OCI-LY7 (cell line): ENCODE results near the gene LGI1. TPM values are rescaled to one million over a fixed set of nuclear protein-coding genes. Genes with fewer than 3 reads are reported as not detected.

Experiments used
- BruUV-seq: library from RNA; stranded (reverse); fragments of 400-500 nt; replicated peaks from 2 replicates; lab custom pipeline; 2021; lab: Mats Ljungman, UMichigan
- CTCF ChIA-PET: fragments of 300-600 bp; sonication (Branson Sonifier 250); formaldehyde crosslinking; loops from one replicate; lab custom pipeline; 2022; ENCODE audit warnings: antibody characterized with exemption; ENCODE audit not compliant: unreplicated experiment; lab: Charles Lee
- POLR2A ChIA-PET: fragments of 300-600 bp; sonication (Branson Sonifier 250); formaldehyde crosslinking; loops from one replicate; lab custom pipeline; 2022; ENCODE audit warnings: antibody characterized with exemption; lab: Charles Lee
- DNase-seq: peaks from one replicate; pipeline ENCODE4 v3.0.0-alpha.2; 2015; ENCODE audit warnings: low spot score
- H2AFZ ChIP-seq: fragments of 200-600 bp; sonication (generic), shearing (Covaris generic); 2 replicates; pipeline ENCODE4 v1.6.1; 2014; ENCODE audit warnings: mild to moderate bottlenecking, antibody characterized with exemption, low read length, moderate library complexity
- H3K27ac ChIP-seq: fragments of 200-600 bp; sonication (generic); 2 replicates; pipeline ENCODE4 v1.5.1; 2014; ENCODE audit warnings: mixed run types, low read depth, mild to moderate bottlenecking, moderate library complexity, low read length, inconsistent platforms; ENCODE audit not compliant: poor library complexity, severe bottlenecking
- H3K36me3 ChIP-seq: fragments of 200-600 bp; sonication (generic); 2 replicates; pipeline ENCODE4 v1.6.1; 2014; ENCODE audit warnings: mild to moderate bottlenecking, antibody characterized with exemption, low read length, moderate library complexity, mixed read lengths; ENCODE audit not compliant: insufficient read depth
- H3K4me1 ChIP-seq: fragments of 200-600 bp; sonication (generic); 2 replicates; pipeline ENCODE4 v1.5.1; 2014; ENCODE audit warnings: mild to moderate bottlenecking, low read length; ENCODE audit not compliant: insufficient read depth, poor library complexity, severe bottlenecking
- H3K4me2 ChIP-seq: fragments of 200-600 bp; sonication (generic); 2 replicates; pipeline ENCODE4 v1.6.1; 2014; ENCODE audit warnings: mild to moderate bottlenecking, low read length
- H3K4me3 ChIP-seq: fragments of 200-600 bp; sonication (generic); 2 replicates; pipeline ENCODE4 v1.5.1; 2014; ENCODE audit warnings: mild to moderate bottlenecking, low read depth, low read length; ENCODE audit not compliant: poor library complexity, severe bottlenecking
- H3K79me2 ChIP-seq: fragments of 200-600 bp; sonication (generic); 2 replicates; pipeline ENCODE4 v1.6.1; 2016; ENCODE audit warnings: low read depth, mild to moderate bottlenecking, low read length, moderate library complexity, mixed read lengths; ENCODE audit not compliant: insufficient read depth
- H3K9me2 ChIP-seq: fragments of 200-600 bp; sonication (generic); 2 replicates; pipeline ENCODE4 v1.6.1; 2016; ENCODE audit warnings: mild to moderate bottlenecking, low read length, mixed read lengths; ENCODE audit not compliant: insufficient read depth
- H3K9me3 ChIP-seq: fragments of 200-600 bp; sonication (generic); 2 replicates; pipeline ENCODE4 v1.6.1; 2014; ENCODE audit warnings: mild to moderate bottlenecking, mixed run types, low read length, mixed read lengths
- H4K20me1 ChIP-seq: fragments of 200-600 bp; sonication (generic); 2 replicates; pipeline ENCODE4 v1.6.1; 2014; ENCODE audit warnings: mild to moderate bottlenecking, antibody characterized with exemption, low read length, moderate library complexity, mixed read lengths; ENCODE audit not compliant: insufficient read depth
- CTCF ChIP-seq: fragments of 200-600 bp; sonication (generic); conservative IDR thresholded peaks from 2 replicates; pipeline ENCODE4 v1.5.1; 2014; ENCODE audit warnings: mild to moderate bottlenecking, antibody characterized with exemption, low read length, moderate library complexity, mixed read lengths
- EZH2phosphoT487 ChIP-seq: fragments of 200-600 bp; sonication (generic); IDR thresholded peaks from 2 replicates; pipeline ENCODE4 v1.6.1; 2018; ENCODE audit warnings: low read depth, borderline replicate concordance, mild to moderate bottlenecking, mixed run types, antibody characterized with exemption, low read length, moderate library complexity, mixed read lengths
- intact Hi-C: fragments of 100-400 bp; cut with micrococcal nuclease; formaldehyde crosslinking; loops from one replicate; pipeline ENCODE4 v1.10.0; 2022; ENCODE audit not compliant: unreplicated experiment
- total RNA-seq, 2 experiments: library from RNA; depleted of rRNA in 1 of 2; stranded (reverse); fragments of >200 nt in 1 of 2; shearing (Covaris generic) in 1 of 2; gene quantifications; 2 replicates each; pipeline ENCODE4 v1.2.3, GENCODE V29; 2014 to 2022

Gene LGI1
- total RNA-seq, 2 experiments from 2014 or later = 0.41 TPM; not detected in 1

DNA sequence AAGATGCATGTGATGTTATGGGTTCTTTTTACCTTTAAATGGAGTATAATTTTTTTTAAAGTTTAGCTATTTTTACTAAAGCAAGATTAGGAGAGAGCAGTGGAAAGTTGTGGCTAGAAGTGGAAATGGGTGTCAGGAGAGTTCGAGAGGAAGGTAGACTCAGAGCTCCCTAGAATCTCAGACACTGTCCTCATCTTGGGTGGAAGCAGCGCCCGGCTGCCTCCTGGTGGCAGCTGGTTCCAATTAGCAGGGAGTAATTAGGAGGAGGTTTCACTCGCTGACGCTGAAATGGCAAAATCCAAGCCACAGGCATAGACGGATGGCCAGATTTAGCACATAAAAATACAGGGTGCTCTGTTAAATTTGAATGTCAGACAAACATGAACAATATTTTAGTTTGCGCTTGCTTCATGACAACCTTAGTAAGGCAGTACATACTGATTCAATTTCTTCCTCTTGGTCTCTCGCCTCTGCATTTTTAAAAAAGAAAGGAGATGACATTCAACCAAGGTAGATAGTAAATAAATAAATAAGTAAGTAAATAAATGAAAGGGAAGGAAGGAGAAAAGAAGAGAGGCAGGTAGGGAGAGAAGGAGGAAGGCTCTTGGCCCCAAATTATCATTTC, 58.5 kb downstream of the LGI1 start:
- POLR2A ChIA-PET = no interaction called here
- no TSS peak for BruUV-seq

GRCh38 chr10:93818086-93818485, 60.4 kb downstream of the LGI1 start:
- ChIA-PET POLR2A (interaction anchor here (0.6 kb wide), 1 partner anchor 382 kb away, joined by 5 read pairs; no protein-coding TSS in a partner anchor), CTCF (no interaction called here)
- Histone ChIP-seq H2AFZ (no peak overlapping the region), H3K4me2 (no peak overlapping the region), H3K4me3 (no peak overlapping the region), H3K4me1 (no peaks in the 10 kb centered on the region), H3K36me3 (no peaks in the 10 kb centered on the region), H3K79me2 (no peaks in the 10 kb centered on the region), H4K20me1 (no peaks in the 10 kb centered on the region), H3K9me3 (no peaks in the 10 kb centered on the region; the same call in 1 of the 2 replicates), H3K9me2 (no peaks in the 10 kb centered on the region), H3K27ac (no peak overlapping the region)
- no peak for TF ChIP-seq EZH2phosphoT487
- no peak for TF ChIP-seq CTCF
- intact Hi-C loops = loop anchor here (5.0 to 10.0 kb wide), 3 partner anchors 71 to 624 kb away; no protein-coding TSS in a partner anchor
- no peak for DNase-seq
- no TSS peak for BruUV-seq

More for the DNA sequence above, 58.5 kb downstream of the LGI1 start:
- H2AFZ ChIP-seq = no peak overlapping the region
- H3K4me2 ChIP-seq = no peak overlapping the region
- no peaks in the 10 kb centered on the region for H3K4me1 ChIP-seq
- no peaks in the 10 kb centered on the region for H4K20me1 ChIP-seq
- H3K9me2 ChIP-seq = no peaks in the 10 kb centered on the region
- H3K4me3 ChIP-seq = no peak overlapping the region
- H3K79me2 ChIP-seq = no peaks in the 10 kb centered on the region
- intact Hi-C loops = loop anchor here (1.0 to 10.0 kb wide), 4 partner anchors 69 to 626 kb away; partner anchors contain the start of gene FRA10AC1
- H3K9me3 ChIP-seq = no peaks in the 10 kb centered on the region; the same call in 1 of the 2 replicates
- H3K36me3 ChIP-seq = no peaks in the 10 kb centered on the region
- peak; percentile 13 for DNase-seq
- TF ChIP-seq EZH2phosphoT487 = no peak
- peak; percentile 75 for TF ChIP-seq CTCF
- no peak overlapping the region for H3K27ac ChIP-seq
- CTCF ChIA-PET = no interaction called here

DNA sequence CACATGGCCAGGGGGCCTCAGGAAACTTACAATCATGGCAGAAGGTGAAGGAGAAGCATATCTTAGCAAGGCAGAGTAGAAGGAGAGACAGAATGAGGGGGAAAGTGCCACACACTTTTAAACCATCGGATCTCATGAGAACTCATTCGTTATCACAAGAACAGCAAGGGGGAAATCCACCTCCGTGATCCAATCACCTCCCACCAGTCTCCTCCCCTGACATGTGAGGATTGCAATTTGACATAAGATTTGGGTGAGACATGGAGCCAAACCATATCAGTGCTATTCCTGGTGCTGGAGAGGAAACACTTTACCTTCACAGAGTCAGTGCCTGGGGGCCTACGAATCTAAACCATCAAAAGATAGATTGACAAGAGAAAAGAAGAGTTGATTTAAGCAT, 61.8 kb downstream of the LGI1 start:
- no peaks in the 10 kb centered on the region for H4K20me1 ChIP-seq
- H3K79me2 ChIP-seq = no peaks in the 10 kb centered on the region
- DNase-seq = no peak
- H3K4me1 ChIP-seq = no peaks in the 10 kb centered on the region
- H3K4me3 ChIP-seq = no peak overlapping the region
- no peak overlapping the region for H2AFZ ChIP-seq
- H3K36me3 ChIP-seq = no peaks in the 10 kb centered on the region
- BruUV-seq = no TSS peak
- H3K9me3 ChIP-seq = no peaks in the 10 kb centered on the region; the same call in 1 of the 2 replicates
- TF ChIP-seq CTCF = no peak
- no peak for TF ChIP-seq EZH2phosphoT487
- no peaks in the 10 kb centered on the region for H3K9me2 ChIP-seq
- H3K4me2 ChIP-seq = no peak overlapping the region
- H3K27ac ChIP-seq = no peak overlapping the region
- POLR2A ChIA-PET = no interaction called here
- intact Hi-C loops = loop anchor here (5.0 to 10.0 kb wide), 3 partner anchors 72 to 623 kb away; no protein-coding TSS in a partner anchor
- CTCF ChIA-PET = no interaction called here
